T-helper 9 cell (primary cell): ENCODE measurements around the gene MRFAP1.
A peak's percentile ranks its signal among the peaks of the same experiment; 100 is the strongest.
"Not testable (repeated sequence)": the region's sequence is repeated elsewhere in the genome, so short reads cannot be mapped to it uniquely, and the experiment has no call there.

ENCODE experiments used
- DNase-seq: peaks from one replicate; pipeline ENCODE4 v3.0.0-alpha.2; 2020

MRFAP1 gene

DNA sequence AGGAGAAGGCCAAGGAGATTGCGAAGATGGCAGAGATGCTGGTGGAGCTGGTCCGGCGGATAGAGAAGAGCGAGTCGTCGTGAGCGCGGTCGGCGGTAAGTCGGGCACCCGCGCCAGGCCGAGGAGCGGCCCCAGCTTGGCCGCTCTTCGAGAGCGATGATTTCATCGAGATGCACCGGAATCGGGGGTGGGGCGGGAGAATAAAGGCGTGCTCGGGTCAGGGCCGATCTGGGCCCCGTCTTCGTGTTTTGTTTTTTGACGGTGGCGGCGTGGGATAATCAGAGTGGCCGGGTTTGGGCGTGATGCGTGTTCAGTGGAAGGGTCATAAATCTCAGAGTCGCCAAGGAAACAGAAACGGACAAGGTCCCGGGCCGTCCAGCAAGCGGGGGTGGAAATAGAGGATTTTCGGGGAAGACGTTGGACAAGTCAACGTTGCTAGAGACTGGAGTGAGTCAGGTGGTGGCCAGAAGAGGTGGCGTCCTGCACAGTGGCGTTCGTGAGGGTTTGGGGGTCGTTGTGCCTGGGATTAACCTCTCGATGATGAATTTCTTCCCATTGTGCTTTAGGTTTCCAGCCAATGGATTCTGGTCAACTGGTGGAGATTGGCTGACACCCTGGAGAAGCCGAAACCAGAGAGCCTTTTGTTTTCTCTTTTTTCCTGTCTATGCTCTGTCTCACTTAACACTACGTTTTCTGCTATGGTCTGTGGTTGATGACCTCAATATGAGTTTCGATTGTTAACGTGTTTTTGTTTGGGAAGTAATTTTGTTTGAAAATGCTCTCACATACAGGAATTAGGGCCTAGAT is 882 bp downstream of the MRFAP1 start:
- peak; percentile 43 for DNase-seq

- no peak for DNase-seq
These were observed 1.5 kb downstream of the MRFAP1 start for GRCh38 chr4:6641971-6642320.

DNA sequence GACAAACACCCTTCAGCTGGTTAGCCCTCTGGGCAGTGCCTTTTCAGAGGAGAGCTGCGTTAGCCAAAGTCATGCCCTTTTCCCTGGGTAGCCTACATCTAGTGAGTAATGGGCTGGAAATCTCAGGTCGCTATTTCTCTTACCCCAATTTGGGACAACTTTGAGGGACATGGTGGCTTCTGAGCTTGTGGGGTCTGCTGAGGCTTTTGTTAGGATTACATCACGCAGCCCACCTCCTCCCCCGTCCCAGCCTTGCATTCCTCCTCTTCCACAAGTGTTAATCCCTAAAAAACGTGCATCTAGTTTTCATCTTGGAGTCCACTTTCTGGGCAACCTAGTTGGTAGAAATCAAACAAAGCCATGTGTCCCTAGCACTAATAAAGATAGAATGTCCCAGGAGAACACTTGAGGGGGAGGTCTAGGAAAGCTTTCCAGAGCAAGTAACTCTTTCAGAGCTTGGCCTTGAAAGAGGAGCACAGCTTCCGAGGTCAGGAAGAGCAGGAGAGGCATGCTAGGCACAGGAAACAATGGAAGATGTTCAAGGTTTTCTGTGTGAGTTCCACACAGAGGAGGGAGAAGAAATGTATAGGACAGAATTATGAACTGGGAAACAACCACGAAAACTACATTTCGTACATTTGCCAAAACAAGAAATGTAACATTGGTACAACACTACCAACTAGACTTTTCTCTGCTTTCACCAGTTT is 2.8 kb downstream of the MRFAP1 start:
- DNase-seq = no peak

DNA sequence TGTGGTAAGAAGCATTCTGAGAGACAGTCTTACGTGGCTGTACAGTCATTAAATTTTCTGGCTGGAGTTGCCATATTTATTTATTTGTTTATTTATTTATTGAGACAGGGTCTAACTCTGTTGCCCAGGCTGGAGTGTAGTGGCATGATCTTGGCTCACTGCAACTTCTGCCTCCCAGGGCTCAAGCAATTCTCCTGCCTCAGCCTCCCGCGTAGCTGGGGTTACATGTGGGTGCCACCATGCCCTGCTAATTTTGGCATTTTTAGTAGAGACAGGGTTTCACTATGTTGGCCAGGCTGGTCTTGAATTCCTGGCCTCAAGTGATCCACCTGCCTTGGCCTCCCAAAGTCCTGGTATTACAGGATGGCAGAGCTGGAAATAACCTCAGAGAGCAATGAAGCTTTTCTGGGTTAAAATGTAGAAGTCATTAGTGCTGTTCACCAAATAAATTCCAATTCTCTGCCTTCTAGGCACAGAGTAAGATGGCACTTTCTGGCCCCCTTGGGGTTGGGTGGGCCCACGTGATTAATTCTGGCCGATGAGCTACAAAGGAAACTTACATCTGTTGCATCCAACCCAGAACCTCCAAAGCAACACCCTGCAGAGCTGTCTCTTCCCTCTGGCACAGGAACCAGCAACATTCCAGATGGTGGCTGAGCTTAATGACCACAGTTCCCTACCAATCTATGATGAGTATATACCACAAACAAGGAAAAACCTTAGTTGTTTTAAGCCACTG is 4.5 kb downstream of the MRFAP1 start:
- DNase-seq = no peak

DNA sequence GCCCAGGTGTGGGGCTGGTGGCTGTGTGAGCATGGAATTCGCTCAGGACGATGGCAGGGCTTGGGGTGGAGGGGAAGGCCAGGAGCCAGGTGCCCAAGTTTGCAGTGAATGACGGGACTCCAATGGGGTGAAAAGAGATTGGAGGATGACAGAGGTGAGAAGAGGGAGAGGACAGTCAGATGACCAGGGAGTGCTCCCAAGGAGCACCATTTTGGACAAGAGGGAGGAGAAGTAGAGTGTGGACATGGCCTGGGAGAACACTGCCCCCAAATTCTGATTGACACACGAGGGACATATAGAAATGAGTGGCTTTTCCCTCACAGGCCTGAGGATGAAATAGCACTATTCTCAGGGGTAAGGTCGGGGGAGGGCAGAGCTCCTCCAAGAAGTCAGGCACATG is 6.7 kb downstream of the MRFAP1 start:
- no peak for DNase-seq

- DNase-seq = no peak
These were observed 7.2 kb downstream of the MRFAP1 start for GRCh38 chr4:6647582-6648230.

DNA sequence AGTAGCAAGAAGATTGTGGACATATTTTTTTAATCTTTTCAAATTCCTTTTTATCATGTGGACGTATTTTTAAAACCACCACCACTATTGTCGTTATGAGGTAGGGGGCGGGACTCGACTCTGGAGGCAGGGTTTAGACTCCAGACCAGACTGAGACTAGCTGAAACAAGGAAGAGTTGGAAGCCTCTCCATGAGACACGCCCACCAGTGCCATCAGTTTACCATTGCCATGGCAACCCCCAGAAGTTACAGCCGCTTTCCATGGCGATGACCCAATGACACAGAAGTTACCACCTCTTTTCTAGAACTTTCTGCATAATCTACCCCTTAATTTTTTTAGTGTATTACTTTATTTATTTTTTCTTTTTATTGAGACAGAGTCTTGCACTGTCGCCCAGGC is 8.7 kb downstream of the MRFAP1 start:
- no peak for DNase-seq

GRCh38 chr4:6654211-6654610 is 13.7 kb downstream of the MRFAP1 start:
- not testable (repeated sequence) for DNase-seq

DNA sequence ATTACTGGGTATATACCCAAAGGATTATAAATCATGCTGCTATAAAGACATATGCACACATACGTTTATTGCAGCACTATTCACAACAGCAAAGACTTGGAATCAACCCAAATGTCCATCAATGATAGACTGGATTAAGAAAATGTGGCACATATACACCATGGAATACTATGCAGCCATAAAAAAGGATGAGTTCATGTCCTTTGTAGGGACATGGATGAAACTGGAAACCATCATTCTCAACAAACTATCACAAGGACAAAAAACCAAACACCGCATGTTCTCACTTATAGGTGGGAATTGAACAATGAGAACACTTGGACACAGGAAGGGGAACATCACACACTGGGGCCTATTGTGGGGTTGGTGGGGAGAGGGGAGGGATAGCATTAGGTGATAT is 14.8 kb downstream of the MRFAP1 start:
- not testable (repeated sequence) for DNase-seq

GRCh38 chr4:6655924-6656323 is 15.4 kb downstream of the MRFAP1 start:
- no peak for DNase-seq

DNA sequence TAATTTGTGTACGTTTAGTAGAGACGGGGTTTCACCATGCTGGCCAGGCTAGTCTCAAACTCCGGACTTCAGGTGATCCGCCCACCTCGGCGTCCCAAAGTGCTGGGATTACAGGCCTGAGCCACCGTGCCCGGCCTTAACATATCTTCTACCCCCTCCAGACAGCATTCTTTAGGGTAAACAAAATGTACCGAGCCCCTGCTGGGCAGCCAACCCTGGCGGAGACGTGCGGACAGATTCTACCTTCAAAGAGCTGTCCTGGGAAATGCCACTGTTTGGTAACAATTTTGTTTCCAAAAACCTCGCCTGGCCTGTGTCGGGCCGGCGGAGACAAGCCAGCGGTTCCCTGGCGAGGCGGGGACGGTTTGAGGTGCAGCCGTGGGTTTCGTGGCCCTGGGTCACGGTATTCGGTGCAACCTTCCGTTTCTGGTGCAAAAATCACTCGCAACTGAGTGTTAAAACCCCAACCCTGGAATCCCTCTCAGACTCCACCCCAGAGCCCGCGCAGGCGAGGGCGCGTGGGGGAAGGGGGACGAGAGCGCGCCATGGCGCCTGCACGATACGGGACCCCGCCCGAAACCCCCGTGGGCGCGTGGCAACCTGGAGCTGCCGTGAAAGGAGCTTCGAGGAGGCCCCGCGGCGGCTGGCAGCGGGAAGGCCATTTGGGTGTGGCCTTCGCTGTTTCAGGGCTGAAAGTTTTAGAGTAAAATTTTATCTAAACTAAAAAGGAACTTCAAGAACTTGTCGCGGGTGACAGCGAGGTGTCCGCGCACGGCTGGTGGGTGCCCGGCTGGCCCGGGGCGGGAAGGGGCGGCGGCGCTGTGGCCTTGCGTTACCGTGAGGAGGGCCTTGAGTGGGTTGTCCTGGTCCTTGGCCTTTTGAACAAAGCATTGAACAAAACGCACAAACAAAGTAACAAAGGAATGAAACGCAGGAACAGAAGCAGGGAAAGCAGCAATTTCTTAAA is 17.0 kb downstream of the MRFAP1 start:
- no peak for DNase-seq

- no peak for DNase-seq
These were observed 17.7 kb downstream of the MRFAP1 start for GRCh38 chr4:6658209-6658595.

GRCh38 chr4:6658597-6659075 is 18.2 kb downstream of the MRFAP1 start:
- DNase-seq = peak; percentile 47

DNA sequence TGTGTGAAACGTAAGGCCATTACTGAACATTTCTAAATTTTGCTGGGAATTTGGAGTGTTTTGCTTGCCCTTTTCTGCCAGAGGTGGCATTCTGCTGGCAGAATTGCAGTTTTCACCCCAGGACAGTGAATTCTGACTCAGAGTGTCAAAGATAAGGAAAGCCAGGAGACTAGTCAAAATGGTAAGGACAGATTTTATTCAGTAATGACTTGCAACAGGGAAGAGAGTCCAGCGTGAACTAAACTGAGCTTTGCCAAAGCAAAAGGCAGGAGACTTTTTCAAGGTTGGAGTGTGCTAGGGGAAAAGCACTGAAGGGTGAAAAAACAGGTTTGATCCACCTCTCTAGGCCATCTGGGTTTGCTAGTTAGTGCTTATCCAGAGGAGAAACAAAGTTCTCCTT is 19.4 kb downstream of the MRFAP1 start:
- no peak for DNase-seq

DNA sequence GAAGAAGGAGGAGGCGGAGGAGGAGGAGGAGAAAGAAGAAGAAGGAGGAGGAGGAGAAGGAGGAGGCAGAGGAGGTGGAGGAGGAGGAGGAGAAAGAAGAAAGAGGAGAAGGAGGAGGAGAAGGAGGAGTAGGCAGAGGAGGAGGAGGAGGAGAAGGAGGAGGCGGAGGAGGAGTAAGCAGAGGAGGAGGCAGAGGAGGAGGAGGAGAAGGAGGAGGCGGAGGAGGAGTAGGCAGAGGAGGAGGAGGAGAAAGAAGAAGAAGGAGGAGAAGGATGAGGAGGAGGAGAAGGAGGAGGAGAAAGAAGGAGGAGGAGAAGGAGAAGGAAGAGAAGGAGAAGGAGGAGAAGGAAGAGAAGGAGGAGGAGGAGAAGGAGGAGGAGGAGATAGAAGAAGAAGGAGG is 19.9 kb downstream of the MRFAP1 start:
- no peak for DNase-seq

DNA sequence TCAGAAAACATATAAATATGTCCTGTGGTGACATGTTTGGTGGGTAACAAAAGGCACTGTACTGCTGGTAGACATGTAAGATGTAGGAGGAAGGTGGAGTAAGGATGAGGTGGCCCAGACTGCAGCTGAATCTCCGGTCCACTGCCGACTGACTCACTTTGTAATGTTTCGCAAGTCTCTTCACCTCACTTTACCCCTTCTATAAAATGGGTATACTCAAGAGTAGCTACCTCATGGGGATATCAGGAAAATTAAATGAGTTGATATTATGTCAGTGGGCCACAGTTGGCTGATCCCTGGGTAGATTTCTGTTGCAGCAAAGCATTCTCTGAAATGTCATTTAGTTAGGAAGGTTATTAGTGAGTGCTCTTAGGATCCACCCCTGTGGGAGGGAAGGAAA is 22.1 kb downstream of the MRFAP1 start:
- DNase-seq = no peak

DNA sequence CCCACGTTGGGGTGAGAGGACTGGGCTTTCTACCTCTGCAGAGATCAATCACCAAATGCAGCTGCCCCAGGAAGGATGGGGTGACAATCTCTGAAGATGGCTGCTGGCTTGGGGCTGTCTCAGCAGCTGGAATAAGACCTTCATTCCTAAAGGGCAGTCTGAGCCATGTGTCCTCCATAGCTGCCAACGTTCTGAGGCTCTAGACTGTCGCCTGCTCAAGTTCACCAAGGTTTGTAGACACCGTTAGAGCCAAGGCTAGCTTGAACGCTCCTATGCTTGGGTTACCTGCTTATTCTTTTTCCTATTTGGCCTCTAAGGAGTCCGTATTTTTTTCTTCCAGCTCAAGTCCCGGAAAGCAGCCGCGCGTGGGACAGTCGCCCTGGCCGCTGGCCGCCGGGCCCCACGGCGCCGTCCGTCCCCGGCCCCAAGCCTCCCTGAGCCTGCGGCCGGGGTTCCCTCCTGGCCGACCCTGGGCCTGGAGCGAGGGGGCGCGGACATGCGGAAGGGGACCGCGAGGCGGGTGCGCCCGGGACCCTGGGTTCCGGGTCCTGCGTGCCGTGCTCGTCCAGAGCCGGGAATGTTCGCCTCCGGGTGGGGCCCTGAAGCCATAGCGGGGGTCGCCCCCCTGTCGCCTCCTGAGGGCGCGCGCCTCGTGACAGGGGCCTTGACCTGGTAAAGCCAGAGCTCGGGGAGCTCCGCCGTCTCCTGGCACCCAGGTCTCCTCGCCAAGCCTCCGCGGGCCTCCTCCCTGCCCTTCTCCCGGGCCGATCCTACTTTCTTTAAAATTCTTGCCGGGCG is 23.3 kb downstream of the MRFAP1 start:
- DNase-seq = no peak

DNA sequence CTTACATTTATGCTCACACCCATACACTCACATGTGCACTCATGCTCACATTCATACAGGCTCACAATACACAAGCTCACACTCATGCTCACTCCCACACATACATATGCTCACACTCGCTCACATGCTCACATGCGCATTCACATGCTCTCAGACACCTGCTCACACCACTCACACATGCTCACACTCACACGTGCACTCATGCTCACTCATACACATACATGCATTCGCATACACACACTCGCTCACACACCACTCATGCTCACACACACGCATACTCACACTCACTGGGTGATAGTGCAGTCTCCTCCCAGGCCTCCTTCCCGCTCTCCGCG is 24.8 kb downstream of the MRFAP1 start:
- no peak for DNase-seq

- no peak for DNase-seq
These were observed 27.9 kb downstream of the MRFAP1 start for GRCh38 chr4:6668391-6668790.

DNA sequence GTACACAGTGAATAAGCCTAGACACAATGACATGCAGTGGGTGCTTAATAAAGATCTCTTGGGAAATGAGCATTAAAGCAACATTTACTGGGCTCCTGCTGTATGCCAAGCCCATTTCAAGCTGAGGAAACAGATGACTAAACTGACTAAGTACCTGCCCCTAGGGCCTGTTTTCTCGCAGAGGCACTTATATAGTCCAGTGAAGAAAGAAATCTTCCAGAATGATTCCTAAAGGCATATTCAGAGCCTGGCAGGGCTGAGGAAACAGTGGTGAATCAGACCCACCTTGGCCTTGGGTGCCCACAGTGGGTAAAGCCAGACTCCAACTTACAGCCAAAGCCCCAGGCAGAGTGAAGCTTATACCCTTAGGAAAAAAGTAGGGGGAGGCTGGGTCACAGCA is 31.2 kb downstream of the MRFAP1 start:
- no peak for DNase-seq

DNA sequence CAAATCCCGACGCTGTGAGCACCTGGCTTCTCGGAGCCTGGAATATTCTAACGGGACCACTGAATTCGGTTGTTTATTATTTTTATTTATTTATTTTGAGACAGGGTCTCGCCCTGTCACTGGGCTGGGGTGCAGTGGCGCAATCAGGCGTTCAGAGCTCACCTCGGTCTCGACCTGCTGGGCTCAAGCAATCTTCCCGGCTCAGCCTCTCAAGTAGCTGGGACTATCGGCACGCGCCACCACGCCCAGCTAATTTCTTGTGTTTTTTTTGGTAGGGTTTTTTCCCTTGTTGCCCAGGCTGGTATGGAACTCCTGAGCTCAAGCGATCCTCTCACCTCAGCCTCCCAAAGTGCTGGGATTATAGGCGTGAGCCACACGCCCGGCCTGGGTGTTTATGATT is 31.6 kb downstream of the MRFAP1 start:
- no peak for DNase-seq
